Activated CD8-positive, alpha-beta memory T cell treated with anti-CD3 and anti-CD28 coated beads for 48 hours (primary cell): Measurements from ENCODE around the gene ZNF532.
"Not testable (repeated sequence)": the region's sequence is repeated elsewhere in the genome, so short reads cannot be mapped to it uniquely, and the experiment has no call there.

Source experiments
- DNase-seq, 3 experiments: peaks; one replicate each; pipeline ENCODE4 v3.0.0-alpha.2; 2020; ENCODE audit warnings: low read depth in 2 of 3, low spot score in 2 of 3

Gene ZNF532

GRCh38 chr18:58850786-58851469 lies 13.7 kb upstream of the ZNF532 start:
- DNase-seq, result no peak

GRCh38 chr18:58851856-58852255 lies 12.8 kb upstream of the ZNF532 start:
- DNase-seq, result no peak

GRCh38 chr18:58852629-58853028 lies 12.0 kb upstream of the ZNF532 start:
- no peak for DNase-seq

GRCh38 chr18:58853561-58853960 lies 11.1 kb upstream of the ZNF532 start:
- DNase-seq, result no peak

- DNase-seq, result not testable (repeated sequence)
These were observed 9.2 kb upstream of the ZNF532 start for GRCh38 chr18:58855521-58855920.

- DNase-seq, result no peak
These were observed 7.8 kb upstream of the ZNF532 start for GRCh38 chr18:58856881-58857280.

- DNase-seq, result no peak
These were observed 5.8 kb upstream of the ZNF532 start for GRCh38 chr18:58858591-58859468.

- DNase-seq, result no peak
These were observed 4.8 kb upstream of the ZNF532 start for GRCh38 chr18:58859907-58860306.

GRCh38 chr18:58860747-58861231 lies 3.9 kb upstream of the ZNF532 start:
- no peak for DNase-seq

- DNase-seq, result no peak
These were observed 3.3 kb upstream of the ZNF532 start for GRCh38 chr18:58861353-58861752.

GRCh38 chr18:58861861-58862301 lies 2.8 kb upstream of the ZNF532 start:
- no peak for DNase-seq

- no peak for DNase-seq
These were observed 2.3 kb upstream of the ZNF532 start for GRCh38 chr18:58862356-58862755.

- no peak for DNase-seq
These were observed 1.7 kb upstream of the ZNF532 start for GRCh38 chr18:58862851-58863538.

GRCh38 chr18:58863539-58864145 lies 1.0 kb upstream of the ZNF532 start:
- no peak for DNase-seq

- DNase-seq, result no peak
These were observed 435 bp downstream of the ZNF532 start for GRCh38 chr18:58865033-58865590.

- DNase-seq, result no peak
These were observed 1.0 kb downstream of the ZNF532 start for GRCh38 chr18:58865701-58866065.

GRCh38 chr18:58866066-58866772 lies 1.5 kb downstream of the ZNF532 start:
- no peak for DNase-seq

- no peak for DNase-seq
These were observed 2.1 kb downstream of the ZNF532 start for GRCh38 chr18:58866773-58867150.

- no peak for DNase-seq
These were observed 2.7 kb downstream of the ZNF532 start for GRCh38 chr18:58867281-58867961.

GRCh38 chr18:58868440-58868839 lies 3.8 kb downstream of the ZNF532 start:
- no peak for DNase-seq
